Measurements from ENCODE around the gene VSTM2A. TPM values are rescaled to one million over a fixed set of nuclear protein-coding genes. Genes with fewer than 3 reads are reported as not detected.

VSTM2A gene
- total RNA-seq, 1 experiment from 2014 or later = not detected

GRCh38 chr7:54565432-54565831 is 23.3 kb downstream of the VSTM2A start:
- Histone ChIP-seq H3K27ac (ENCODE audit: low read depth, low read length) (no peak overlapping the region), H3K27me3 (ENCODE audit: insufficient read depth, low read length) (no peaks in the 10 kb centered on the region), H3K4me3 (replicated peaks in 1 of 2; ENCODE audit: low read depth in 1 of 2, low read length in 2 of 2) (no peak overlapping the region), H3K9me2 (ENCODE audit: insufficient read depth) (no peaks in the 10 kb centered on the region), H3K9me3 (ENCODE audit: control insufficient read depth in 1 of 2, insufficient read depth in 1 of 2, low read depth in 1 of 2, low read length in 2 of 2) (no peaks in the 10 kb centered on the region), H3K4me2 (ENCODE audit: low read length) (no peak overlapping the region), H2AFZ (ENCODE audit: low read depth, low read length, poor library complexity, severe bottlenecking) (no peak overlapping the region), H3K36me3 (ENCODE audit: control insufficient read depth in 1 of 2, insufficient read depth in 2 of 2, low read length in 2 of 2) (no peaks in the 10 kb centered on the region), H3K9ac (ENCODE audit: low read length) (no peak overlapping the region), H4K20me1 (ENCODE audit: insufficient read depth) (no peaks in the 10 kb centered on the region), H3K79me2 (ENCODE audit: insufficient read depth, low read length) (no peaks in the 10 kb centered on the region), H3K4me1 (ENCODE audit: control insufficient read depth in 1 of 2, insufficient read depth in 2 of 2, low read length in 2 of 2) (no peaks in the 10 kb centered on the region)
- intact Hi-C loops (cut with micrococcal nuclease) = no loop called here
- ChIA-PET POLR2A (no interaction called here), RAD21 (ENCODE audit: low non-redundant PET in 1 of 2, low total read pairs in 2 of 2, uncharacterized antibody in 2 of 2, unreplicated experiment in 2 of 2) (no interaction called here), CTCF (no interaction called here)
- DNase-seq (ENCODE audit: low read depth, low spot score) = no peak
- no peak for ATAC-seq
- no peak for TF ChIP-seq REST (IDR thresholded peaks at IDR 0.05; ENCODE audit: low read depth)
- TF ChIP-seq ZNF274 (IDR thresholded peaks at IDR 0.05; ENCODE audit: low read depth, low read length) = no peak
- no peak for TF ChIP-seq ELF1 (IDR thresholded peaks at IDR 0.05; ENCODE audit: borderline replicate concordance, low read depth)
- TF ChIP-seq CBX3 (IDR thresholded peaks at IDR 0.05; ENCODE audit: low read depth) = no peak
- no peak for TF ChIP-seq ZBTB33 (IDR thresholded peaks at IDR 0.05; ENCODE audit: extremely low read depth, insufficient replicate concordance, low read length)
- no peak for TF ChIP-seq RAD21 (IDR thresholded peaks at IDR 0.05; ENCODE audit: low read depth)
- no peak for TF ChIP-seq SRF (IDR thresholded peaks at IDR 0.05; ENCODE audit: low read depth)
- no peak for TF ChIP-seq CEBPB (IDR thresholded peaks at IDR 0.05; ENCODE audit: low read depth)
- TF ChIP-seq JUND (IDR thresholded peaks at IDR 0.05) = no peak
- TF ChIP-seq EZH2phosphoT487 (IDR thresholded peaks at IDR 0.05; ENCODE audit: borderline replicate concordance) = no peak
- no peak for TF ChIP-seq TCF7L2 (IDR thresholded peaks at IDR 0.05; ENCODE audit: borderline replicate concordance, extremely low read depth, insufficient read depth, insufficient read length)
- TF ChIP-seq MAX (IDR thresholded peaks at IDR 0.05) = no peak
- TF ChIP-seq SIN3A (IDR thresholded peaks at IDR 0.05; ENCODE audit: low read depth) = no peak
- TF ChIP-seq YY1 (IDR thresholded peaks at IDR 0.05; ENCODE audit: extremely low read depth, insufficient replicate concordance, low read depth, low read length) = no peak
- no peak for TF ChIP-seq POLR2AphosphoS5 (IDR thresholded peaks at IDR 0.05; ENCODE audit: low read depth, low read length)
- BruUV-seq (replicated peaks) = no TSS peak

Measured in HCT116 (cell line).